ENCODE results near the gene DCN.

DCN gene

GRCh38 chr12:91099836-91100235 is 82.8 kb downstream of the DCN start:
- no peak for DNase-seq (ENCODE audit: low read depth)

- no peak for DNase-seq (ENCODE audit: low read depth)
These were observed 83.3 kb downstream of the DCN start for GRCh38 chr12:91099341-91099740.

DNA sequence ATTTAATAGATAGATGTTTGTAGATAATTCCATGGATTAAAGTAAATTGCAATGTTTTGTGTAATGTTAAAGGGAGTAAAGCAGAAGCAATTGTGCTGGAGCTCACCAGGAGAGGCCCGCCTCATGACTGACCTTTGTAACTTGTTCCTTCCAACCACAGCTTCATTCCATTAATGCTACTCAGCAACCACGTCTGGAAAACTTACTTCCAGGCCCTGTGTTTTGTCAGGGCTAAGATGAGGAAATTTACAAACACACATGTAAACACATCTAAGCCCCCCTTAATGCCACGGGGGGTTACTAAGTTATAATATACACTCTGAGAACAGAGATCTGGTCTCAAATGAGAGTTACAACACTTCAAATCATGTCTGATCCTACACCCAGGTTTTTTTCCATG is 83.7 kb downstream of the DCN start:
- DNase-seq (ENCODE audit: low read depth): no peak

GRCh38 chr12:91098461-91098860 is 84.2 kb downstream of the DCN start:
- no peak for DNase-seq (ENCODE audit: low read depth)

DNA sequence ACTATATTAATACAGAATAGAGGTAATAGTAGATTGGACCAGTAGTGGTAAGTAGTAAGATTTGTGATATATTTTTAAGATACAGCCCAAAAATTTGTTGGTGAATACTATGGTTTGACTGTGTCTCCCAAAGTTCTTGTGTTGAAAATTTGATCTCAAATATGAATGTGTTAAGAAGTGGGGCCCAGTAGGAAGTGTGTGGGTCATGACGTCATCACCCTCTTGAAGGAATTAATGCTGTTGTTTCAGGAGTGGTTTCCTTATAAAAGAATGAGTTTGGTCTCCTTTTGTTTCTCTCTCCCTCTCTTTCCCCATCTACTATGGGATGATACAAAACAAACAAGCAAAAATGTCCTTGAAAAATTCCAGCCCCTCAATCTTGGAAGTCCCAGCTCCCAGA is 87.7 kb downstream of the DCN start:
- no peak for DNase-seq (ENCODE audit: low read depth)

DNA sequence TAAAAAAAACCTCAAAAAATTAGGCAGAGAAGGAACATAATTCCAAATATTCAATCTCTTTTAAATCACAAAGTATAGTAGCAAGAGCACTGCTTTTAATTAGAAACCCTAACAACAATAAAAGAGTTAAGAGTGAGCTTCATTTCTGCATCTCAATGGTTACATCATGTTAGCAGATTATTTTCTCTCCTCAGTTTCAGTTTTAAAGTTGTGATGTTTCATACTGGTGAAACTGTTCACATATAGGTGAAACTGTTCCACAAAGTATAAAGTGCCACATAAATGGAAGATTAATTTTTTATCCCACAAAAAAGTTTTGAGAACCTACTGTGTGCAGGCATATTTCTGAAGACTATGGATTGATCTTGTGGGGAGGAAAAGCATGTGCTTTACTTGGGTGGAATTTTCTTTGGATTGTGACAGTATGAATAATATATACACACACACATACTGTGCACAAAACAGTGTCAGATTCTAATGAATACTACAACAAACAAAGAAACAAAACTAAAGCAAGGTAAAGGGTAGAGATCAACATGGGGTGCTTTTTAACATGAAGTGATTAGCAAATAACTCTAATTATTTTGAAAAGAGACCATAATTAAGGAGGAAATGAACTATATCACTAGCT is 88.5 kb downstream of the DCN start:
- DNase-seq (ENCODE audit: low read depth): no peak

- DNase-seq (ENCODE audit: low read depth): no peak
These were observed 89.3 kb downstream of the DCN start for GRCh38 chr12:91093341-91093740.

GRCh38 chr12:91091916-91092715 is 90.5 kb downstream of the DCN start:
- no peak for DNase-seq (ENCODE audit: low read depth)

Measured in activated T-helper 1 cell treated with Interleukin-2 at 50 U/mL for 16 hours (primary cell).